Endothelial cell (in vitro differentiated cells): Measurements from ENCODE around the gene FSD1. TPM values are rescaled to one million over a fixed set of nuclear protein-coding genes. Genes with fewer than 3 reads are reported as not detected.

Experiments used
- DNase-seq: peaks from one replicate; pipeline ENCODE4 v3.0.0; 2021; ENCODE audit warnings: low spot score
- H3K27ac Mint-ChIP-seq: one replicate; pipeline ENCODE4 v1.8.0; 2021; ENCODE audit warnings: mixed read lengths, inconsistent platforms; ENCODE audit not compliant: unreplicated experiment
- H3K27me3 Mint-ChIP-seq: one replicate; pipeline ENCODE4 v1.8.0; 2021; ENCODE audit warnings: mild to moderate bottlenecking, moderate library complexity, mixed read lengths, inconsistent platforms; ENCODE audit not compliant: unreplicated experiment
- H3K36me3 Mint-ChIP-seq: one replicate; pipeline ENCODE4 v1.8.0; 2021; ENCODE audit warnings: mild to moderate bottlenecking, low read depth, mixed read lengths, inconsistent platforms; ENCODE audit not compliant: unreplicated experiment
- H3K4me1 Mint-ChIP-seq: one replicate; pipeline ENCODE4 v1.8.0; 2021; ENCODE audit warnings: mild to moderate bottlenecking, mixed read lengths, inconsistent platforms; ENCODE audit not compliant: unreplicated experiment
- H3K4me3 Mint-ChIP-seq: one replicate; pipeline ENCODE4 v1.8.0; 2021; ENCODE audit warnings: mild to moderate bottlenecking, mixed read lengths, inconsistent platforms; ENCODE audit not compliant: unreplicated experiment
- H3K9me3 Mint-ChIP-seq: one replicate; pipeline ENCODE4 v1.8.0; 2021; ENCODE audit warnings: mixed read lengths, inconsistent platforms; ENCODE audit not compliant: unreplicated experiment
- total RNA-seq: library from RNA; stranded (reverse); fragmentation: NEBNext Ultra II Directional; extraction: Animal tissue kit (Norgen Biotek cat#: 25700); gene quantifications from one replicate; pipeline ENCODE4 v1.2.1, GENCODE V29; 2021; ENCODE audit not compliant: unreplicated experiment
- TF ChIP-seq, protein P1 (sequence below): fragments of 200-600 bp; sonication (generic); IDR thresholded peaks from one replicate; pipeline ENCODE4 v1.5.0; 2021; ENCODE audit warnings: antibody characterized with exemption; ENCODE audit not compliant: unreplicated experiment

Gene FSD1
- total RNA-seq, 1 donor from 2014 or later = 19.0 TPM

DNA sequence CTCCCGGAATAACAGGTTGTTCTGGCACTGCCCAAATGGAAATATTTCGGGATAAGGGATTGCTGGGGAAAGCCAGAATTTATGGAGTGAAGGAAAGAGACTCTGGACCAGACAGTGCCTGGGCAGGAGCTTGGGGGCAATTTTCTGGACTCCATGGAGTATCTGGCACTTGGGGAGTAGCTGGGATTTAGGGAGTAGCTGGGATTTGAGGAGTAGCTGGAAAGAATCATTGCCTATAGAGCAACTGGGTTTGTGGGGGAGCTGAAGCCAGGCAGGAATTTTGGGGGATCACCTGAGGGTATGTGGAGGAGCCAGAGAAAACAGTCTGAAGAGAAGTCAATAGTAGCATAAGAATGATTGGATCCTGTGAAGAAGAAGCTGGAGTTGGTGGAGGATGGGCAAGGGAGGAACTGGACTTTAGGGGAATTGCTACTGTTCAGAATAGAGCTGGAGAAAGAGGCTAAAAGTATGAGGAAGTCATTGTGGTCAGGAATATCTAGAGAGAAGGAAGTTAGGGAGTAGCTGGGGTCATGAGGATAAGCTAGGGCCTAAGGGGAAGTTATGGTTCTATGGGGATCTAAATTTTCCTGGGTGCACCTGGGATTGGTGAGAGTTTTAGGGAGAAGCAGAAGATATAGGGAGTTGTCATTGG is 14.8 kb downstream of the FSD1 start:
- Mint-ChIP-seq H3K36me3 (peaks cover 43% of the 10 kb centered on the region), H3K27ac (no peak overlapping the region), H3K4me1 (peaks cover 5% of the 10 kb centered on the region), H3K27me3 (peaks cover 9% of the 10 kb centered on the region), H3K4me3 (peak overlapping the region; percentile 42), H3K9me3 (no peaks in the 10 kb centered on the region)
- no peak for DNase-seq
- TF ChIP-seq, protein P1, sequence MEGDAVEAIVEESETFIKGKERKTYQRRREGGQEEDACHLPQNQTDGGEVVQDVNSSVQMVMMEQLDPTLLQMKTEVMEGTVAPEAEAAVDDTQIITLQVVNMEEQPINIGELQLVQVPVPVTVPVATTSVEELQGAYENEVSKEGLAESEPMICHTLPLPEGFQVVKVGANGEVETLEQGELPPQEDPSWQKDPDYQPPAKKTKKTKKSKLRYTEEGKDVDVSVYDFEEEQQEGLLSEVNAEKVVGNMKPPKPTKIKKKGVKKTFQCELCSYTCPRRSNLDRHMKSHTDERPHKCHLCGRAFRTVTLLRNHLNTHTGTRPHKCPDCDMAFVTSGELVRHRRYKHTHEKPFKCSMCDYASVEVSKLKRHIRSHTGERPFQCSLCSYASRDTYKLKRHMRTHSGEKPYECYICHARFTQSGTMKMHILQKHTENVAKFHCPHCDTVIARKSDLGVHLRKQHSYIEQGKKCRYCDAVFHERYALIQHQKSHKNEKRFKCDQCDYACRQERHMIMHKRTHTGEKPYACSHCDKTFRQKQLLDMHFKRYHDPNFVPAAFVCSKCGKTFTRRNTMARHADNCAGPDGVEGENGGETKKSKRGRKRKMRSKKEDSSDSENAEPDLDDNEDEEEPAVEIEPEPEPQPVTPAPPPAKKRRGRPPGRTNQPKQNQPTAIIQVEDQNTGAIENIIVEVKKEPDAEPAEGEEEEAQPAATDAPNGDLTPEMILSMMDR = no peak

DNA sequence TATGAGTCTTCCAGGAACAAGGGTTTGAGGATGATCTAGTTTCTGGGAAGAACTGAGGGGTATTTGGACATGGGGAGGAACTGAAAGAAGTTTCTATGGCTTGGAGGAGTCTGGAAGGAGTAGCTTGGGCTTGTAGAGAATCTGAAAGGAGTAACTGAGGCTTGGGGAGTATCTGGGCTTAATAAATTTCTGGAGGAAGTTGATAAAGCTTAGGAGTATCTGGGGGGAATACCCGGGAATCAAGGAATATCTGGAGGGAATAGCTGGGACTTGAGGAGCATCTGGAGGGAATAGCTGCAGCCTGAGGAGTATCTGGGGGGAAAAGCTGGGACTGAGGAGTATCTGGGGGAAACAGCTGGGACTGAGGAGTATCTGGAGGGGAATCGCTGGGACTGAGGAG is 16.0 kb downstream of the FSD1 start:
- TF ChIP-seq, protein P1 = no peak
- no peaks in the 10 kb centered on the region for H3K9me3 Mint-ChIP-seq
- no peak for DNase-seq
- peak overlapping the region; percentile 11 for H3K4me3 Mint-ChIP-seq
- H3K27ac Mint-ChIP-seq = no peak overlapping the region
- H3K36me3 Mint-ChIP-seq = peaks cover 45% of the 10 kb centered on the region
- H3K27me3 Mint-ChIP-seq = peaks cover 9% of the 10 kb centered on the region
- H3K4me1 Mint-ChIP-seq = no peaks in the 10 kb centered on the region

DNA sequence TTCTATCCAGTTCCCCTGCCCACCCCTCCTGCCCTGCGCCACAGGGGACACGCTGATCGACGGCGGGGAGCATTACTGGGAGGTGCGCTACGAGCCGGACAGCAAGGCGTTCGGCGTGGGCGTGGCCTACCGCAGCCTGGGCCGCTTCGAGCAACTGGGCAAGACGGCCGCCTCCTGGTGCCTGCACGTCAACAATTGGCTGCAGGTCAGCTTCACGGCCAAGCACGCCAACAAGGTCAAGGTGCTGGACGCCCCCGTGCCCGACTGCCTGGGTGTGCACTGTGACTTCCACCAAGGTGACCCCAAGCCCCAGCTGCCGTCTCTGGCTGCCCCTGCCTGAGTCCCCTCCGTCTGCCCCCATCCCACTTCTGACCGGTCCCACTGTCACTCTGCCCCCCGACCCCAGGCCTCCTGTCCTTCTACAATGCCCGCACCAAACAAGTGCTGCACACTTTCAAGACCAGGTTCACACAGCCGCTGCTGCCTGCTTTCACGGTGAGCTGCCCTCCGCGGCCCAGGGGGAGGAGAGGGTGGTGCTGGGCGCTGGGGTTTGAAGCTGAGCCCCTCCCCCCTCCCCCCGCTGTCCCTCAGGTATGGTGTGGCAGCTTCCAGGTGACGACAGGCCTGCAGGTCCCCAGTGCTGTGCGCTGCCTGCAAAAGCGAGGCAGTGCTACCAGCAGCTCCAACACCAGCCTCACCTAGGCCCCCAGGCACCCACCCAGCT is 18.7 kb downstream of the FSD1 start:
- DNase-seq = no peak
- H3K36me3 Mint-ChIP-seq = peaks cover 45% of the 10 kb centered on the region
- peaks cover 11% of the 10 kb centered on the region for H3K27me3 Mint-ChIP-seq
- no peak overlapping the region for H3K27ac Mint-ChIP-seq
- no peak overlapping the region for H3K4me3 Mint-ChIP-seq
- TF ChIP-seq, protein P1 = no peak
- H3K9me3 Mint-ChIP-seq = no peaks in the 10 kb centered on the region
- H3K4me1 Mint-ChIP-seq = no peaks in the 10 kb centered on the region

DNA sequence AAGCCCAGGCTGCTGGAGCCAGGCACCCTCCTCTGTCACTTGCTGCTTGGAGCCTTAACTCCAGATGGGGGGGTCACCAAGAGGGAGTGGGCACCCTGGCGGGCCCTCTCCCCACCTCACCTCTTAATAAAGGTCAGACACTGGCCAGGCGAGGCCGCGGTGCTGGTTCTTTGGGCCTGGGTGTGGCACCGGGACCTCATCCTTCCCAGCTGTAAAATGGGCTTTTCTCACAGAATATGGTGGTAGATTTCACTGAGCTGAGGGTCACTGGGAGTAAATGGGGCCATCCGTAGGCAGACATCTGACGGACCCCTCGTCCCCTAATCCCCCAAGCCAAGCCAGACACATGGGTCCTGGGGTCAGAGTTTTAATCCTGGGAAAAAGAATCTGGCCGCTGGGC is 19.3 kb downstream of the FSD1 start:
- Mint-ChIP-seq H3K4me3 (no peak overlapping the region), H3K9me3 (no peaks in the 10 kb centered on the region), H3K27ac (no peak overlapping the region), H3K36me3 (peaks cover 39% of the 10 kb centered on the region), H3K27me3 (peaks cover 11% of the 10 kb centered on the region), H3K4me1 (no peaks in the 10 kb centered on the region)
- TF ChIP-seq, protein P1 = no peak
- DNase-seq = no peak

DNA sequence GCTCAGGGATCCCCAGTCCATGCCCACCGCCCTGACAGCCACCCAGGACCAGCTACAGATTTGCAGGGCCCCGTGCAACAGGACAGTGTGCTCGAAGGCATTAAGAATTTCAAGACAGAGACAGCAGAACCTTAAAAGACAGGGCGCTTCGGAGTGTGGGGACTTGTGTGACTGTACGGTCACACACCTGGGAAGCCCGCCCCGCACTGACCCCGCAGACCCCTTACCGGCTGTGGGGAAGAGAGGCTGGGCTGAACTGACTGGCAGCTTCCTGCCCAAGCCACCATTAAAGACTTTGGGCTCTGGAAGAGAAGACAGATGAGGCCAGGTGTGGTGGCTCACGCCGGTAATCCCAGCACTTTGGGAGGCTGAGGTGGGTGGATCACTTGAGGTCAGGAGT is 19.8 kb downstream of the FSD1 start:
- Mint-ChIP-seq H3K4me1 (no peaks in the 10 kb centered on the region), H3K9me3 (no peaks in the 10 kb centered on the region), H3K27ac (no peak overlapping the region), H3K36me3 (peaks cover 37% of the 10 kb centered on the region), H3K4me3 (no peak overlapping the region), H3K27me3 (peaks cover 11% of the 10 kb centered on the region)
- TF ChIP-seq, protein P1 = no peak
- DNase-seq = no peak
